ENCODE data around the gene NUP160.
A peak's percentile ranks its signal among the peaks of the same experiment; 100 is the strongest.
"Not testable (repeated sequence)": the region's sequence is repeated elsewhere in the genome, so short reads cannot be mapped to it uniquely, and the experiment has no call there.

NUP160 gene

GRCh38 chr11:47869544-47870393, 21.6 kb upstream of the NUP160 start:
- Mint-ChIP-seq H3K36me3 (peaks cover 0 to 4% of the 10 kb centered on the region in 2 donors), H3K4me3 (no peak overlapping the region)
- DNase-seq, result no peak

GRCh38 chr11:47867823-47868222, 19.7 kb upstream of the NUP160 start:
- Mint-ChIP-seq H3K4me3 (no peak overlapping the region), H3K27me3 (no peaks in the 10 kb centered on the region), H3K4me1 (peaks cover 24 to 68% of the 10 kb centered on the region in 2 donors), H3K27ac (no peak overlapping the region), H3K36me3 (no peaks in the 10 kb centered on the region), H3K9me3 (no peaks in the 10 kb centered on the region)
- no peak for ATAC-seq (replicated peaks)
- DNase-seq, result no peak

More at GRCh38 chr11:47869544-47870393, 21.6 kb upstream of the NUP160 start:
- H3K9me3 Mint-ChIP-seq, result peaks cover 2 to 4% of the 10 kb centered on the region in 2 donors
- no peak overlapping the region for H3K27ac Mint-ChIP-seq
- H3K4me1 Mint-ChIP-seq, result peaks cover 18 to 56% of the 10 kb centered on the region in 2 donors
- ATAC-seq (replicated peaks), result peak; percentile 51 to 64
- no peaks in the 10 kb centered on the region for H3K27me3 Mint-ChIP-seq

GRCh38 chr11:47866892-47867291, 18.7 kb upstream of the NUP160 start:
- peaks cover 22 to 67% of the 10 kb centered on the region in 2 donors for H3K4me1 Mint-ChIP-seq
- DNase-seq; ATAC-seq (replicated peaks); H3K36me3 Mint-ChIP-seq; H3K9me3 Mint-ChIP-seq; H3K4me3 Mint-ChIP-seq; H3K27me3 Mint-ChIP-seq: not testable (repeated sequence)
- peak overlapping the region; percentile 25 for H3K27ac Mint-ChIP-seq

- peak overlapping the region; percentile 3 for H3K27ac Mint-ChIP-seq
- peak overlapping the region; percentile 42 to 77 for H3K4me3 Mint-ChIP-seq
- H3K9me3 Mint-ChIP-seq, result no peaks in the 10 kb centered on the region
- H3K36me3 Mint-ChIP-seq, result no peaks in the 10 kb centered on the region
- no peaks in the 10 kb centered on the region for H3K27me3 Mint-ChIP-seq
- H3K4me1 Mint-ChIP-seq, result peaks cover 23 to 78% of the 10 kb centered on the region in 2 donors
- peak; percentile 19 to 38 for ATAC-seq (replicated peaks)
- no peak for DNase-seq
Measured at GRCh38 chr11:47864901-47865300, 16.8 kb upstream of the NUP160 start.

- peaks cover 20 to 69% of the 10 kb centered on the region in 2 donors for H3K4me1 Mint-ChIP-seq
- no peaks in the 10 kb centered on the region for H3K27me3 Mint-ChIP-seq
- no peak for DNase-seq
- ATAC-seq (replicated peaks), result no peak
- H3K36me3 Mint-ChIP-seq, result no peaks in the 10 kb centered on the region
- H3K27ac Mint-ChIP-seq, result peak overlapping the region; percentile 4
- H3K4me3 Mint-ChIP-seq, result peak overlapping the region in 1 of 2 donors; percentile 15
- no peaks in the 10 kb centered on the region for H3K9me3 Mint-ChIP-seq
Measured at GRCh38 chr11:47863898-47864430, 15.8 kb upstream of the NUP160 start.

- Mint-ChIP-seq H3K27ac (peak overlapping the region; percentile 53), H3K9me3 (no peaks in the 10 kb centered on the region), H3K4me1 (peaks cover 19 to 71% of the 10 kb centered on the region in 2 donors), H3K27me3 (no peaks in the 10 kb centered on the region), H3K4me3 (peak overlapping the region; percentile 1 to 25), H3K36me3 (no peaks in the 10 kb centered on the region)
- DNase-seq (no peak), ATAC-seq (replicated peaks) (peak; percentile 82 to 83)
Measured at GRCh38 chr11:47863189-47863897, 15.2 kb upstream of the NUP160 start.

GRCh38 chr11:47861728-47862127, 13.6 kb upstream of the NUP160 start:
- Mint-ChIP-seq H3K27me3 (no peaks in the 10 kb centered on the region), H3K27ac (peak overlapping the region; percentile 26), H3K4me3 (peak overlapping the region; percentile 18 to 48), H3K9me3 (no peaks in the 10 kb centered on the region), H3K36me3 (no peaks in the 10 kb centered on the region), H3K4me1 (peaks cover 25 to 74% of the 10 kb centered on the region in 2 donors)
- ATAC-seq (replicated peaks) (peak; percentile 53 to 59), DNase-seq (no peak)

GRCh38 chr11:47860536-47860935, 12.4 kb upstream of the NUP160 start:
- Mint-ChIP-seq H3K27me3 (no peaks in the 10 kb centered on the region), H3K9me3 (no peaks in the 10 kb centered on the region), H3K4me1 (peaks cover 29 to 79% of the 10 kb centered on the region in 2 donors), H3K4me3 (no peak overlapping the region), H3K36me3 (no peaks in the 10 kb centered on the region), H3K27ac (no peak overlapping the region)
- no peak for DNase-seq
- ATAC-seq (replicated peaks), result no peak

GRCh38 chr11:47857892-47858543, 9.9 kb upstream of the NUP160 start:
- H3K27ac Mint-ChIP-seq, result peak overlapping the region; percentile 82
- H3K4me3 Mint-ChIP-seq, result peak overlapping the region; percentile 50 to 59
- H3K4me1 Mint-ChIP-seq, result peaks cover 21 to 71% of the 10 kb centered on the region in 2 donors
- peak; percentile 24 for DNase-seq
- peak; percentile 50 to 62 for ATAC-seq (replicated peaks)
- no peaks in the 10 kb centered on the region for H3K27me3 Mint-ChIP-seq
- H3K9me3 Mint-ChIP-seq, result no peaks in the 10 kb centered on the region
- no peaks in the 10 kb centered on the region for H3K36me3 Mint-ChIP-seq

GRCh38 chr11:47857485-47857884, 9.3 kb upstream of the NUP160 start:
- ATAC-seq (replicated peaks) (peak; percentile 56 to 65), DNase-seq (no peak)
- no peaks in the 10 kb centered on the region for H3K27me3 Mint-ChIP-seq
- no peaks in the 10 kb centered on the region for H3K9me3 Mint-ChIP-seq
- H3K36me3 Mint-ChIP-seq, result no peaks in the 10 kb centered on the region
- peaks cover 23 to 73% of the 10 kb centered on the region in 2 donors for H3K4me1 Mint-ChIP-seq
- H3K27ac Mint-ChIP-seq, result peak overlapping the region; percentile 9
- peak overlapping the region; percentile 11 to 59 for H3K4me3 Mint-ChIP-seq

- no peak overlapping the region for H3K27ac Mint-ChIP-seq
Measured at GRCh38 chr11:47856186-47856585, 8.0 kb upstream of the NUP160 start.

GRCh38 chr11:47854667-47855066, 6.5 kb upstream of the NUP160 start:
- no peak overlapping the region for H3K4me3 Mint-ChIP-seq
- no peaks in the 10 kb centered on the region for H3K27me3 Mint-ChIP-seq
- peaks cover 34 to 77% of the 10 kb centered on the region in 2 donors for H3K4me1 Mint-ChIP-seq
- peak overlapping the region; percentile 76 for H3K27ac Mint-ChIP-seq
- ATAC-seq (replicated peaks), result peak; percentile 74 to 76
- H3K36me3 Mint-ChIP-seq, result no peaks in the 10 kb centered on the region
- DNase-seq, result peak; percentile 53
- H3K9me3 Mint-ChIP-seq, result no peaks in the 10 kb centered on the region

More at GRCh38 chr11:47856186-47856585, 8.0 kb upstream of the NUP160 start:
- H3K27me3 Mint-ChIP-seq, result no peaks in the 10 kb centered on the region
- H3K4me1 Mint-ChIP-seq, result peaks cover 29 to 73% of the 10 kb centered on the region in 2 donors
- H3K9me3 Mint-ChIP-seq, result no peaks in the 10 kb centered on the region
- DNase-seq (no peak), ATAC-seq (replicated peaks) (no peak)
- H3K36me3 Mint-ChIP-seq, result no peaks in the 10 kb centered on the region
- H3K4me3 Mint-ChIP-seq, result no peak overlapping the region

- DNase-seq, result no peak
- Mint-ChIP-seq H3K27ac (no peak overlapping the region), H3K36me3 (peaks cover 7 to 8% of the 10 kb centered on the region in 2 donors), H3K4me3 (no peak overlapping the region), H3K9me3 (no peaks in the 10 kb centered on the region), H3K4me1 (peaks cover 35 to 76% of the 10 kb centered on the region in 2 donors), H3K27me3 (no peaks in the 10 kb centered on the region)
- no peak for ATAC-seq (replicated peaks)
Measured at GRCh38 chr11:47852053-47852452, 3.9 kb upstream of the NUP160 start.

- H3K4me1 Mint-ChIP-seq, result peaks cover 38 to 80% of the 10 kb centered on the region in 2 donors
- ATAC-seq (replicated peaks) (no peak), DNase-seq (no peak)
- peak overlapping the region; percentile 0 to 2 for H3K4me3 Mint-ChIP-seq
- H3K27ac Mint-ChIP-seq, result peak overlapping the region; percentile 57
- H3K36me3 Mint-ChIP-seq, result peaks cover 18 to 19% of the 10 kb centered on the region in 2 donors
- H3K9me3 Mint-ChIP-seq, result no peaks in the 10 kb centered on the region
- H3K27me3 Mint-ChIP-seq, result no peaks in the 10 kb centered on the region
Measured at GRCh38 chr11:47850337-47850736, 2.2 kb upstream of the NUP160 start.

All from stimulated activated naive B cell treated with anti-CD40 and anti-IgM and Interleukin-4, amounts not matched to agents 10 μg/mL and 1 μg/mL and 100 μg/mL, for 72 hours (primary cell).